ENCODE measurements around the gene TUBA1B.

Gene TUBA1B

DNA sequence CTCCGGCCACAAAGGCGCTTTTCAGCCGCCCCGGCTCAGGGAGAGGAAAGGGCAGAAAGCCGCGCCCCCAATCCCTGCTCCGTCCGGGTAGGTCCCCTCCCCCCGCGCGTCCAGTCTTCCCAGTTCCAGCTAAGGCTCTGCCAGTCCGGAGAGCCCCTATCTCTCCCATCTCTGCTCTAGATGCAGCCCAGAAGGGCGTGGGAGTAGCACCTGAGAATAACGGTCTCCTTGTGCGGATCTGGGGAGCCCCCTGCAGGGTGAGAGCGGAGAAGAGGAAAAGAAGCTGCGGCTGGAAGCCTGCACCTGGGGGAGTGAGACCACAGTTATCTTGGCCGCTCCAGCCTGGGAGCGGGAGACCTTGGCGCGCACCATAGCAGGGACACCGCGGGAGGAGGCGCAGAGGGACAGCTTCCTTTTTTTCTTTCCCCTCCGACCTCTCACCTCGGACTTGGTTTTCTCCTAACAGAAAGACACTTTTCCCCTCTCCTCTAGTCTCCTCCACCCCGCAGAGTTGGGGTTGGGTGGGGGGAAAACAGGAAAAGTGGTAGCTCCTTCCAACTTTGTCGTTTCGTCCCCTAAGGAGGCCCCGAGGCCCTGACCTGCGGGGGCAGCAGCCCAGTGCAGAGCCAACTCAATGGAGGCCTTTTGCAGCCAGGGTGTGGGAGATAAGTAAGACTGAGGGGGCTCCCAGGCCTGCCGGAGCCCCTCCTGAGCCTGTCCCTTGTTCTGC lies 38.9 kb downstream of the TUBA1B start:
- peak; percentile 28; the same call in 2 of the 3 replicates for ATAC-seq
- no peak for TF ChIP-seq ZFP3 (CRISPR knock-in tag; IDR thresholded peaks at IDR 0.05)
- no peak for TF ChIP-seq TCF4 (CRISPR knock-in tag; IDR thresholded peaks at IDR 0.05; ENCODE audit: borderline replicate concordance)
- TF ChIP-seq PPARA (CRISPR knock-in tag; IDR thresholded peaks at IDR 0.05; ENCODE audit: borderline replicate concordance): no peak
- TF ChIP-seq ZNF70 (CRISPR knock-in tag; IDR thresholded peaks at IDR 0.05): no peak
- TF ChIP-seq SNAI2 (CRISPR knock-in tag; IDR thresholded peaks at IDR 0.05): no peak
- no peak for TF ChIP-seq BACH2 (CRISPR knock-in tag; IDR thresholded peaks at IDR 0.05; ENCODE audit: borderline replicate concordance)
- no peak for TF ChIP-seq OSR1 (CRISPR knock-in tag; IDR thresholded peaks at IDR 0.05)
- TF ChIP-seq, protein P1, sequence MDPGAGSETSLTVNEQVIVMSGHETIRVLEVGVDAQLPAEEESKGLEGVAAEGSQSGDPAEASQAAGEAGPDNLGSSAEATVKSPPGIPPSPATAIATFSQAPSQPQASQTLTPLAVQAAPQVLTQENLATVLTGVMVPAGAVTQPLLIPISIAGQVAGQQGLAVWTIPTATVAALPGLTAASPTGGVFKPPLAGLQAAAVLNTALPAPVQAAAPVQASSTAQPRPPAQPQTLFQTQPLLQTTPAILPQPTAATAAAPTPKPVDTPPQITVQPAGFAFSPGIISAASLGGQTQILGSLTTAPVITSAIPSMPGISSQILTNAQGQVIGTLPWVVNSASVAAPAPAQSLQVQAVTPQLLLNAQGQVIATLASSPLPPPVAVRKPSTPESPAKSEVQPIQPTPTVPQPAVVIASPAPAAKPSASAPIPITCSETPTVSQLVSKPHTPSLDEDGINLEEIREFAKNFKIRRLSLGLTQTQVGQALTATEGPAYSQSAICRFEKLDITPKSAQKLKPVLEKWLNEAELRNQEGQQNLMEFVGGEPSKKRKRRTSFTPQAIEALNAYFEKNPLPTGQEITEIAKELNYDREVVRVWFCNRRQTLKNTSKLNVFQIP (CRISPR knock-in tag; IDR thresholded peaks at IDR 0.05; ENCODE audit: borderline replicate concordance, low read depth): no peak
- no peak for TF ChIP-seq ISL1 (CRISPR knock-in tag; IDR thresholded peaks at IDR 0.05)
- no peak for TF ChIP-seq ZNF8 (CRISPR knock-in tag; IDR thresholded peaks at IDR 0.05)
- TF ChIP-seq ZNF565 (CRISPR knock-in tag; conservative IDR thresholded peaks at IDR 0.05; ENCODE audit: low read depth): no peak

DNA sequence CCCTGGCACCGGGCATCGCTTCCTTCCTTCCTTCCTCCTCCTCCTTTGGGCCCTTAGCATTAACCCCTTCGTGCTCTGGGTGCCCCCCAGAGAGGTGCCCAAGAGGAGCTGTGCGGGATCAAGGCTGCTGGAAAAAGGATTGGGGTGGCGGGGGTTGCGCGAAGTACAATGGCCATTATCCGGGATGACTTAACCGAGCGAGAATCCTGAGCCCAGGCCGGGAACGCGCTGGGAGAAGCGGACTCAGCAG lies 39.4 kb downstream of the TUBA1B start:
- no peak for ATAC-seq
- TF ChIP-seq, protein P1 (CRISPR knock-in tag; IDR thresholded peaks at IDR 0.05; ENCODE audit: borderline replicate concordance, low read depth): no peak
- TF ChIP-seq ZNF565 (CRISPR knock-in tag; conservative IDR thresholded peaks at IDR 0.05; ENCODE audit: low read depth) (no peak), ZFP3 (CRISPR knock-in tag; IDR thresholded peaks at IDR 0.05) (no peak), ZNF70 (CRISPR knock-in tag; IDR thresholded peaks at IDR 0.05) (no peak), ESRRG (CRISPR knock-in tag; IDR thresholded peaks at IDR 0.05) (no peak), ZNF8 (CRISPR knock-in tag; IDR thresholded peaks at IDR 0.05) (no peak), CSDC2 (CRISPR knock-in tag; IDR thresholded peaks at IDR 0.05) (no peak), TOX (CRISPR knock-in tag; IDR thresholded peaks at IDR 0.05; ENCODE audit: borderline replicate concordance) (no peak), SNAI2 (CRISPR knock-in tag; IDR thresholded peaks at IDR 0.05) (no peak), ARNTL (CRISPR knock-in tag; IDR thresholded peaks at IDR 0.05; ENCODE audit: borderline replicate concordance, low read depth) (no peak), RARB (CRISPR knock-in tag; IDR thresholded peaks at IDR 0.05) (no peak), TCF4 (CRISPR knock-in tag; IDR thresholded peaks at IDR 0.05; ENCODE audit: borderline replicate concordance) (no peak)
- TF ChIP-seq, protein P2, sequence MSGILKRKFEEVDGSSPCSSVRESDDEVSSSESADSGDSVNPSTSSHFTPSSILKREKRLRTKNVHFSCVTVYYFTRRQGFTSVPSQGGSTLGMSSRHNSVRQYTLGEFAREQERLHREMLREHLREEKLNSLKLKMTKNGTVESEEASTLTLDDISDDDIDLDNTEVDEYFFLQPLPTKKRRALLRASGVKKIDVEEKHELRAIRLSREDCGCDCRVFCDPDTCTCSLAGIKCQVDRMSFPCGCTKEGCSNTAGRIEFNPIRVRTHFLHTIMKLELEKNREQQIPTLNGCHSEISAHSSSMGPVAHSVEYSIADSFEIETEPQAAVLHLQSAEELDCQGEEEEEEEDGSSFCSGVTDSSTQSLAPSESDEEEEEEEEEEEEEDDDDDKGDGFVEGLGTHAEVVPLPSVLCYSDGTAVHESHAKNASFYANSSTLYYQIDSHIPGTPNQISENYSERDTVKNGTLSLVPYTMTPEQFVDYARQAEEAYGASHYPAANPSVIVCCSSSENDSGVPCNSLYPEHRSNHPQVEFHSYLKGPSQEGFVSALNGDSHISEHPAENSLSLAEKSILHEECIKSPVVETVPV (CRISPR knock-in tag; IDR thresholded peaks at IDR 0.05): no peak
- TF ChIP-seq, protein P3, sequence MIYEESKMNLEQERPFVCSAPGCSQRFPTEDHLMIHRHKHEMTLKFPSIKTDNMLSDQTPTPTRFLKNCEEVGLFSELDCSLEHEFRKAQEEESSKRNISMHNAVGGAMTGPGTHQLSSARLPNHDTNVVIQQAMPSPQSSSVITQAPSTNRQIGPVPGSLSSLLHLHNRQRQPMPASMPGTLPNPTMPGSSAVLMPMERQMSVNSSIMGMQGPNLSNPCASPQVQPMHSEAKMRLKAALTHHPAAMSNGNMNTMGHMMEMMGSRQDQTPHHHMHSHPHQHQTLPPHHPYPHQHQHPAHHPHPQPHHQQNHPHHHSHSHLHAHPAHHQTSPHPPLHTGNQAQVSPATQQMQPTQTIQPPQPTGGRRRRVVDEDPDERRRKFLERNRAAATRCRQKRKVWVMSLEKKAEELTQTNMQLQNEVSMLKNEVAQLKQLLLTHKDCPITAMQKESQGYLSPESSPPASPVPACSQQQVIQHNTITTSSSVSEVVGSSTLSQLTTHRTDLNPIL (CRISPR knock-in tag; IDR thresholded peaks at IDR 0.05; ENCODE audit: low read depth): no peak

DNA sequence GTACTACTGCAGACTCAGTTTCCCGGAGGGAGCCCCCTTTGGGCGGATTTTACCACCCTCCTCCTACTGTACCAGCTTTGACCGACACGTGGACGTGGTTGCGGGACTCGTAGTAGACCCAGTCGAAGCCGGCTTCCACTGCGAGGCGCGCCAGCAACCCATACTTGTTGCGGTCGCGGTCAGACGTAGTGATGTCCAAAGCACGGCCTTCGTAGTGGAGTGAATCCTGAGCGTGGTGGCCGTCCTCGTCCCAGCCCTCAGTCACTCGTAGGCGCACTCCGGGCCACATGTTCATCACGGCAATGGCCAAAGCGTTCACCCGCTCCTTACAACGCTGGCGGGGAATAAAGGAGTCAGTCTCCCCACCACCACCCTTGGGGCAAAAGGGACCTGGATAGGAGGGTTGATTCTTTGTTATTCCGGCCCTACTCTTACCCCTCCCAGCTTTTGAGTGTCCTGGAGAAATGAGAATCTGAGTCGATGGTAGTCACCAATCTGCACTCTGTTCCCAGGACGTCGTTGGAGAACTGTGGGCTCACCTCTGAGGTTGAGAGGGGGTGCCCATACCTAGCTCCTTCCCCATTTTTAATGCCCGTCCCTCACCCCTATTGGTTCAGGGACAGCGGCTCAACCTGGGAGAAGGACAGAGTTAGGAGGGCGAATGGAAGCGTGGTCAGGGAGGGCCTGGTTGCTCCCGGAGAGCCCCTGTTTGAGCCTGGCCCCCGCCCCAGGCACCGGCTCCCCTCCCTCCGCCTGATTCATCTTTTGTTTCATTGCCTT lies 39.9 kb downstream of the TUBA1B start:
- ATAC-seq: no peak
- no peak for TF ChIP-seq OSR1 (CRISPR knock-in tag; IDR thresholded peaks at IDR 0.05)
- TF ChIP-seq, protein P4, sequence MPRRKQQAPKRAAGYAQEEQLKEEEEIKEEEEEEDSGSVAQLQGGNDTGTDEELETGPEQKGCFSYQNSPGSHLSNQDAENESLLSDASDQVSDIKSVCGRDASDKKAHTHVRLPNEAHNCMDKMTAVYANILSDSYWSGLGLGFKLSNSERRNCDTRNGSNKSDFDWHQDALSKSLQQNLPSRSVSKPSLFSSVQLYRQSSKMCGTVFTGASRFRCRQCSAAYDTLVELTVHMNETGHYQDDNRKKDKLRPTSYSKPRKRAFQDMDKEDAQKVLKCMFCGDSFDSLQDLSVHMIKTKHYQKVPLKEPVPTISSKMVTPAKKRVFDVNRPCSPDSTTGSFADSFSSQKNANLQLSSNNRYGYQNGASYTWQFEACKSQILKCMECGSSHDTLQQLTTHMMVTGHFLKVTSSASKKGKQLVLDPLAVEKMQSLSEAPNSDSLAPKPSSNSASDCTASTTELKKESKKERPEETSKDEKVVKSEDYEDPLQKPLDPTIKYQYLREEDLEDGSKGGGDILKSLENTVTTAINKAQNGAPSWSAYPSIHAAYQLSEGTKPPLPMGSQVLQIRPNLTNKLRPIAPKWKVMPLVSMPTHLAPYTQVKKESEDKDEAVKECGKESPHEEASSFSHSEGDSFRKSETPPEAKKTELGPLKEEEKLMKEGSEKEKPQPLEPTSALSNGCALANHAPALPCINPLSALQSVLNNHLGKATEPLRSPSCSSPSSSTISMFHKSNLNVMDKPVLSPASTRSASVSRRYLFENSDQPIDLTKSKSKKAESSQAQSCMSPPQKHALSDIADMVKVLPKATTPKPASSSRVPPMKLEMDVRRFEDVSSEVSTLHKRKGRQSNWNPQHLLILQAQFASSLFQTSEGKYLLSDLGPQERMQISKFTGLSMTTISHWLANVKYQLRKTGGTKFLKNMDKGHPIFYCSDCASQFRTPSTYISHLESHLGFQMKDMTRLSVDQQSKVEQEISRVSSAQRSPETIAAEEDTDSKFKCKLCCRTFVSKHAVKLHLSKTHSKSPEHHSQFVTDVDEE (CRISPR knock-in tag; IDR thresholded peaks at IDR 0.05): no peak
- TF ChIP-seq, protein P2 (CRISPR knock-in tag; IDR thresholded peaks at IDR 0.05): no peak
